GM12872 (cell line): Measurements from ENCODE around the gene WIPI1.

Experiments used
- TF ChIP-seq, protein P1 (sequence below): IDR thresholded peaks from 3 replicates; pipeline ENCODE4 v1.5.1; 2011; ENCODE audit warnings: low read depth, mild to moderate bottlenecking, low read length, moderate library complexity; ENCODE audit not compliant: insufficient read depth

The WIPI1 gene

GRCh38 chr17:68435361-68435760 lies 21.9 kb downstream of the WIPI1 start:
- TF ChIP-seq, protein P1, sequence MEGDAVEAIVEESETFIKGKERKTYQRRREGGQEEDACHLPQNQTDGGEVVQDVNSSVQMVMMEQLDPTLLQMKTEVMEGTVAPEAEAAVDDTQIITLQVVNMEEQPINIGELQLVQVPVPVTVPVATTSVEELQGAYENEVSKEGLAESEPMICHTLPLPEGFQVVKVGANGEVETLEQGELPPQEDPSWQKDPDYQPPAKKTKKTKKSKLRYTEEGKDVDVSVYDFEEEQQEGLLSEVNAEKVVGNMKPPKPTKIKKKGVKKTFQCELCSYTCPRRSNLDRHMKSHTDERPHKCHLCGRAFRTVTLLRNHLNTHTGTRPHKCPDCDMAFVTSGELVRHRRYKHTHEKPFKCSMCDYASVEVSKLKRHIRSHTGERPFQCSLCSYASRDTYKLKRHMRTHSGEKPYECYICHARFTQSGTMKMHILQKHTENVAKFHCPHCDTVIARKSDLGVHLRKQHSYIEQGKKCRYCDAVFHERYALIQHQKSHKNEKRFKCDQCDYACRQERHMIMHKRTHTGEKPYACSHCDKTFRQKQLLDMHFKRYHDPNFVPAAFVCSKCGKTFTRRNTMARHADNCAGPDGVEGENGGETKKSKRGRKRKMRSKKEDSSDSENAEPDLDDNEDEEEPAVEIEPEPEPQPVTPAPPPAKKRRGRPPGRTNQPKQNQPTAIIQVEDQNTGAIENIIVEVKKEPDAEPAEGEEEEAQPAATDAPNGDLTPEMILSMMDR = no peak

GRCh38 chr17:68433911-68434508 lies 23.3 kb downstream of the WIPI1 start:
- TF ChIP-seq, protein P1 = no peak

GRCh38 chr17:68433211-68433610 lies 24.1 kb downstream of the WIPI1 start:
- TF ChIP-seq, protein P1 = no peak

- TF ChIP-seq, protein P1 = no peak
These were observed 25.0 kb downstream of the WIPI1 start for GRCh38 chr17:68432086-68432864.

- TF ChIP-seq, protein P1 = peak; percentile 49
These were observed 25.6 kb downstream of the WIPI1 start for GRCh38 chr17:68431661-68432071.

- TF ChIP-seq, protein P1 = no peak
These were observed 26.2 kb downstream of the WIPI1 start for GRCh38 chr17:68431045-68431608.

DNA sequence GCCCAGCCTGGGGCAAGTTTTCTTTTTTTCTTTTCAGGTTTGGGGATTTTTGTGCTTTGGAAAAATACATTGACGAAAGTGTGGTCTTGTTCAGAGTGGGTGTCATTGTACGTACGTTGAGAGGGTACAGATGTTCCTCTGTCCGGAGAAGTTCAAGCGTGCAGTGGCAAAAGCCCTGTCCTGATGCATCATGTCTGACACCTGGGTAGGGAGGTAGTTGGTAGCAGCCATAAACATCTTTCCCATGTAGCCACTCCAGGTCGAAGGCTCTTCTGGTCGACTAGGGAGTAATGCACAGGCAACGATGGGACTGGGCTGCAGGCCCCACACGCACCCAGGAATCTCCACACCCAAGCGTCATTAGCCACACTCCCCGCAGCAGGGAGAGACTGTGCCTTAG lies 27.4 kb downstream of the WIPI1 start:
- TF ChIP-seq, protein P1 = no peak
